ENCODE data around the gene FAM151A. TPM values are rescaled to one million over a fixed set of nuclear protein-coding genes. Genes with fewer than 3 reads are reported as not detected.

FAM151A gene
- total and polyA plus RNA-seq, 3 donors from 2014 or later = 0.56 to 2.2 (median 0.94) TPM

DNA sequence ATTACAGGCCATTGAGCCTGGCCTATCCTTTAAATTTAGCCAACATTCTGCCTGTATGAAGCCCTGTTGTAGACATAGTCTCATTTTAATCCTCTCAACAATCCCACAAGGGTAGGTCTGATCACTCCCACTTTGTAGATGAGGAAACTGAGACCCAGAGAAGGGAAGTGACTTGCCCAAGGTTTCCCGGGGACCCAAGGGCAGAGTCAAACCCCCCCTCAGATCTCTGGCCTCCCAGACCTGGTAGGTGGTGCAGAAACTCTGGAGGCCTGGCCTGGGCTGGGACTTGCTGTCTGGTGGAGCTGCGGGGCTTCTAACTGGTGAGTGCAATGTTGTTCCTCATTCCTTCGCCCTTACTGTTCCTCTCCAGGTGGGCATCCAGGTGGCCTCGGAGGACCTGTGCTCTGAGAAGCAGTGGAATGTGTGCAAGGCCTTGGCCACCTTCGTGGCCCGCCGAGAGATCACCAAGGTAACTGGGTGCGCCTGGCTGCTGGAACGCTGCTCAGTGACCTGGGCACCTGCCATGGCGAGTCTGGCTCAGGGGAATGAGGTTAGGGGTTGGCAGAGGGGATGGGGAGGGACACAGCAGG is 29.7 kb downstream of the FAM151A start:
- intact Hi-C loops (cut with DNase I; ENCODE audit: low total_unique reads) = no loop called here

DNA sequence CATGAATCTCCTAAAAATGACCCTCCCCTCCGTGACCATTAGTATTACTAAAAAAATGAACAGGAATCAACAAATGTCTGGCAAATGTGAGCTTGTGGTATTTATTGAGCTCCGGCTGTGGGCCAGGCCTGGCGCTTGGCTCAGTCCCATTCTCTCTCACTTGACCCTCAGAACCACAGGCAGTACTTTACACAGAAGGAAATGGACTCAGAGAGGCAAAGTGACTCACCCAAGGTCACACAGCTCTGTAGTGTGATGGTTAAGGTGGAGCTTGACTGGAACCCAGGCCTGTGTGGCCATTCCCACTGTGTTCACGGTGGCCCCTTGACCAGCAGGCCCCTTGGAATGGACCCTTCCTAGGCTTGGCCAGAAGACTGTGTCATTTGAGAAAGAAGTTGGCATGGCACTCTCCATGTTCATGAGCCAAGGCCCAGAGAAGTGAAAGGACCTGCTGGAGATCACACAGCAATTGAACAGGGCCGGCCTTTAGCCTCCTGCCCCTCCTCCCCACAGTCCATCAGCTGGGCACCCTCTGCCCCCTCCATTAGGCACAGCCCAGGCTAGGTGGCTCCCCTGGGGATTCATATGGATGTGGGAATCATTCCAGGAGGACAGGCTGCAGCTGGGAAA is 32.1 kb downstream of the FAM151A start:
- Histone ChIP-seq H3K36me3 (ENCODE audit: low read depth, missing control alignments) (no peaks in the 10 kb centered on the region), H3K4me3 (no peak overlapping the region), H3K27ac (no peak overlapping the region), H3K27me3 (no peaks in the 10 kb centered on the region), H3K4me1 (no peaks in the 10 kb centered on the region), H3K9me3 (no peaks in the 10 kb centered on the region)
- no peak for DNase-seq
- intact Hi-C loops (cut with DNase I; ENCODE audit: low total_unique reads) = no loop called here
- no peak for TF ChIP-seq POLR2A (IDR thresholded peaks at IDR 0.05)
- TF ChIP-seq, protein P1, sequence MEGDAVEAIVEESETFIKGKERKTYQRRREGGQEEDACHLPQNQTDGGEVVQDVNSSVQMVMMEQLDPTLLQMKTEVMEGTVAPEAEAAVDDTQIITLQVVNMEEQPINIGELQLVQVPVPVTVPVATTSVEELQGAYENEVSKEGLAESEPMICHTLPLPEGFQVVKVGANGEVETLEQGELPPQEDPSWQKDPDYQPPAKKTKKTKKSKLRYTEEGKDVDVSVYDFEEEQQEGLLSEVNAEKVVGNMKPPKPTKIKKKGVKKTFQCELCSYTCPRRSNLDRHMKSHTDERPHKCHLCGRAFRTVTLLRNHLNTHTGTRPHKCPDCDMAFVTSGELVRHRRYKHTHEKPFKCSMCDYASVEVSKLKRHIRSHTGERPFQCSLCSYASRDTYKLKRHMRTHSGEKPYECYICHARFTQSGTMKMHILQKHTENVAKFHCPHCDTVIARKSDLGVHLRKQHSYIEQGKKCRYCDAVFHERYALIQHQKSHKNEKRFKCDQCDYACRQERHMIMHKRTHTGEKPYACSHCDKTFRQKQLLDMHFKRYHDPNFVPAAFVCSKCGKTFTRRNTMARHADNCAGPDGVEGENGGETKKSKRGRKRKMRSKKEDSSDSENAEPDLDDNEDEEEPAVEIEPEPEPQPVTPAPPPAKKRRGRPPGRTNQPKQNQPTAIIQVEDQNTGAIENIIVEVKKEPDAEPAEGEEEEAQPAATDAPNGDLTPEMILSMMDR (IDR thresholded peaks at IDR 0.05) = no peak
- 93 to 100% methylated on average over 3 to 5 of the region's 5 CpGs for WGBS, 2 donors

More for the DNA sequence above, 29.7 kb downstream of the FAM151A start:
- Histone ChIP-seq H3K9me3 (no peaks in the 10 kb centered on the region), H3K4me1 (no peaks in the 10 kb centered on the region), H3K36me3 (ENCODE audit: low read depth, missing control alignments) (no peaks in the 10 kb centered on the region), H3K27me3 (no peaks in the 10 kb centered on the region), H3K4me3 (no peak overlapping the region), H3K27ac (no peak overlapping the region)
- WGBS, 2 donors = 89 to 90% methylated on average over 8 to 10 of the region's 10 CpGs
- TF ChIP-seq POLR2A (IDR thresholded peaks at IDR 0.05) = no peak
- TF ChIP-seq, protein P1 (IDR thresholded peaks at IDR 0.05) = no peak
- DNase-seq = no peak

DNA sequence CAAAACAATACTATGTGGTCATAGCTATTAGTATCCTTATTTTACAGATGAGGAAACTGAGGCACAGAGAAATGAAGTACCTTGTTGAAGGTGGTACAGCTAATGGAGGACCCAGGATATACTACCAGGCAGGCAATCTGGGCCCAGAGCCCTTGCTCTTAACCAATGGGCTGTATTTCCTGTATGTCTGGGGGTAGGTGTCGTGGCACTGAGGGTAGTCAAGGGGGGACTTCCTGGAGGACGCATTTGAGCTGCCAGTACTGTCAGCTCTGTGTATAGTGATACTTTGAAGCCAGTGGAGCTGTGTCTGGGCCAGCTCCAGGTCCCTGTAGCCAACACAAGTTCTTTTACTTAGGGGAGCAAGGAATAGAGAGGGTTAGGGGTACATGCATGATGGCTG is 34.9 kb downstream of the FAM151A start:
- TF ChIP-seq, protein P1 (IDR thresholded peaks at IDR 0.05) = no peak
- no peak for TF ChIP-seq POLR2A (IDR thresholded peaks at IDR 0.05)
- intact Hi-C loops (cut with DNase I; ENCODE audit: low total_unique reads) = no loop called here
- no peaks in the 10 kb centered on the region for H3K36me3 ChIP-seq (ENCODE audit: low read depth, missing control alignments)
- WGBS, 2 donors = 81 to 83% methylated on average over 2 of the region's 2 CpGs
- no peak overlapping the region for H3K4me3 ChIP-seq
- H3K27me3 ChIP-seq = no peaks in the 10 kb centered on the region
- no peaks in the 10 kb centered on the region for H3K9me3 ChIP-seq
- H3K4me1 ChIP-seq = no peaks in the 10 kb centered on the region
- DNase-seq = no peak
- no peak overlapping the region for H3K27ac ChIP-seq

DNA sequence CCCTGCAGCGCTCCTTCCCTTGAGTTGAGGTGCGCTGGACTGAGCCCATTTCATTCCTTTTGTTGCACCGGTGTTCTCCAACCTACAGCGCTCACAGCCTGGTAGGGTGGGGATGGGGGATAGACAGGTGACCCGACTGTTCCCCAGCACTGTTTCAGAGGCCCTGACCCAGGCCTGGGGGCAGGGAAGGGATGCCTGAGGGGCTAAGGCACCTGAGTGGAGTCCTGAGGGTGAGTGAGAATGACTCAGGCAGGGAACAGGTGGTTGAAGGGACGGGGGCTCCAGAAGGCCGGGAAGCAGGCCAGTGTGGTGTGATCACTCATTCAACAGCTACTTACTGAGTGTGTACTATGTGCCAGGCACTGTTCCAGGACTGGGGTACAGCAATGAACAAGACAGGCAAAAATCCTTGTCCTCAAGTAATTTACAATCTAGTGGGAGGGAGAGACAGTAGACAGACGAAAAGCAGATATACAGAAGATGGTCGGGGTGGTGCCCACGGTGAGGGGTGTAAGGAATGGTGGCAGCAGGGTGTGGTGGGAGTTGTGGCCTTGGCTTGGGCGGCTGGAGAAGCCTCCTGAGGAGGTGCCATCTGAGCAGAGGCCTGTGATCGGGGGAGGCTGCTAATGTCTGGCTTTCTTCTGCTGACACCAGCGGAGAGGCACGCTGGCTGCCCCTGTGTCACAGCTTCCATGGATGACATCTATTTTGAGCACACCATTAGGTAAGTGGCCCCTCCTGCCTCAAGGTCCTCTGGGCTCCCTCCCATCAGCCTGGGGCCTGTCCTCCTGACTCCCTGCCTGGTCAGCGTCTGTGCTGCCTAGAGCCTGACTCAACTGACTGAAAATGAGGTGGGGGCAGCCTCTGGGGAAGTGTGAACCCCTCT is 37.9 kb downstream of the FAM151A start:
- Histone ChIP-seq H3K9me3 (no peaks in the 10 kb centered on the region), H3K36me3 (ENCODE audit: low read depth, missing control alignments) (no peaks in the 10 kb centered on the region), H3K27ac (no peak overlapping the region), H3K4me1 (peaks cover 12% of the 10 kb centered on the region), H3K4me3 (no peak overlapping the region), H3K27me3 (no peaks in the 10 kb centered on the region)
- 85 to 90% methylated on average over 12 to 15 of the region's 15 CpGs for WGBS, 2 donors
- no peak for TF ChIP-seq POLR2A (IDR thresholded peaks at IDR 0.05)
- TF ChIP-seq, protein P1 (IDR thresholded peaks at IDR 0.05) = no peak
- intact Hi-C loops (cut with DNase I; ENCODE audit: low total_unique reads) = no loop called here
- DNase-seq = no peak

Data from testis (tissue), 3 donors.